ENCODE data around the gene RPRD2.

- TF ChIP-seq POLR2A (IDR thresholded peaks at IDR 0.05; ENCODE audit: low read depth, low read length) (no peak), CTCF (conservative IDR thresholded peaks at IDR 0.05; ENCODE audit: low read depth, low read length) (no peak), MXI1 (IDR thresholded peaks at IDR 0.05; ENCODE audit: borderline replicate concordance, low read depth, low read length) (no peak), NFE2L2 (IDR thresholded peaks at IDR 0.05; ENCODE audit: low read depth, low read length) (no peak), MAZ (IDR thresholded peaks at IDR 0.05; ENCODE audit: borderline replicate concordance, low read depth, low read length) (no peak), RAD21 (IDR thresholded peaks at IDR 0.05; ENCODE audit: low read length) (no peak), USF2 (IDR thresholded peaks at IDR 0.05; ENCODE audit: low read depth, low read length) (no peak)
Observed at GRCh38 chr1:150513351-150513791, 149.4 kb downstream of the RPRD2 start.

Measured in IMR-90 (cell line).